Hepatocyte (in vitro differentiated cells): ENCODE data around the gene HORMAD2.

Experiments
- CTCF ChIP-seq: fragments of 200-600 bp; sonication (generic); IDR thresholded peaks from 2 replicates; pipeline ENCODE4 v1.5.1; 2016; ENCODE audit warnings: antibody characterized with exemption, mild to moderate bottlenecking; ENCODE audit not compliant: poor library complexity
- EZH2 ChIP-seq: fragments of 200-600 bp; sonication (generic); IDR thresholded peaks from 2 replicates; pipeline ENCODE4 v1.6.1; 2016; ENCODE audit warnings: antibody characterized with exemption, mild to moderate bottlenecking, borderline replicate concordance

- TF ChIP-seq CTCF (no peak), EZH2 (no peak)
These were observed 38.8 kb upstream of the HORMAD2 start for GRCh38 chr22:30041475-30041874.
